Progenitor cell of endocrine pancreas (in vitro differentiated cells): ENCODE data around the gene TMEM120A. TPM values are rescaled to one million over a fixed set of nuclear protein-coding genes. Genes with fewer than 3 reads are reported as not detected.

Experiments used
- DNase-seq: peaks from one replicate; pipeline ENCODE4 v3.0.0; 2021; ENCODE audit warnings: low spot score; ENCODE audit not compliant: unreplicated experiment
- H3K27ac Mint-ChIP-seq: 2 replicates; pipeline ENCODE4 v1.8.0; 2021; ENCODE audit warnings: mild to moderate bottlenecking, moderate library complexity, mixed read lengths
- H3K27me3 Mint-ChIP-seq: 2 replicates; pipeline ENCODE4 v1.8.0; 2021; ENCODE audit warnings: mixed read lengths
- H3K36me3 Mint-ChIP-seq: 2 replicates; pipeline ENCODE4 v1.8.0; 2022; ENCODE audit warnings: mixed read lengths; ENCODE audit not compliant: insufficient read depth
- H3K4me1 Mint-ChIP-seq: 2 replicates; pipeline ENCODE4 v1.8.0; 2021; ENCODE audit warnings: low read depth, mixed read lengths
- H3K4me3 Mint-ChIP-seq: 2 replicates; pipeline ENCODE4 v1.8.0; 2021; ENCODE audit warnings: low read depth, mild to moderate bottlenecking, moderate library complexity, mixed read lengths
- H3K9me3 Mint-ChIP-seq: 2 replicates; pipeline ENCODE4 v1.8.0; 2021; ENCODE audit warnings: low read depth, mixed read lengths
- total RNA-seq: library from RNA; stranded (reverse); gene quantifications from 2 replicates; pipeline ENCODE4 v1.2.1, GENCODE V29; 2021
- TF ChIP-seq, protein P1 (sequence below): fragments of 200-600 bp; sonication (generic); IDR thresholded peaks from one replicate; pipeline ENCODE4 v1.5.0; 2021; ENCODE audit warnings: antibody characterized with exemption, mild to moderate bottlenecking; ENCODE audit not compliant: unreplicated experiment

TMEM120A gene
- total RNA-seq, 1 donor from 2014 or later: 35.7 TPM

DNA sequence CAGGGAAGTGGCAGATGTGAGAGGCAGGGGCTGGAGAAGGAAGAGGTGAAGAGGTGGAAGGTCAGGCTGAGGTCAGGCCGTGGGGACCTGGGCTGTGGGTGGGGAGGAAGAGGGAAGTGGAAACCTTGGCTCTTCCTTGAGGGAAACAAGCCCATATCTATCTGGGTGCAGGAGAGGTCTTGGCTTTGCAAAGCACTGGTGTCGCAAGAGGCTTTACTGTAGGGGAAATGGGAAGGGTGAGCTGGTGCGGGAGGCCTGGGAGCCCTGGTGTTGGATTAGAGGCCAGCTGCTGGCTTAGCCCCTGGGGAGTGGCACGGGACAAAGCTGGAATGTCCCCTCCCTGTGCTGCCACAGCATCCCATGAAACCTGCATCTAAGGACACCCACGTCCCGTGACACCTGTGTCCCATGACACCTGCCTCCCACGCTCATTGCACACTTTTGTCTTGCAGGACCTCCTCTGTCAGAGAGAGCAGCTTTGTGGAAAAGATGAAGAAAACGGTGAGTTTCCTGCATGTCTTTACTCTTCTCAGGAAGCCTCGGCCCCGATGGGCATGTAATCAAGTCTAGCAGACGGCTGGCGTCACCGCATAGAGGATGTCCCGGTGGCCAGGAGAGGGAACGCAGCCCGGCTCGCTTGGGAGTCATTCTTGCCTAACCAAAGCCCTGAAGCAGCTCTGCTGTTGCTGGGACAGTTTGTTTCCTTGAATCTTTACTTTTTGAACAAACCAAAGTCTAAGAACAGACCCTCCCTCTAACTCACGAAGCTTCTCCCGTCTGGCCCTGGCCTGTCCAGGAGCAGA lies 22.2 kb downstream of the TMEM120A start:
- Mint-ChIP-seq H3K27ac (peak overlapping the region; percentile 49), H3K36me3 (peaks cover 9% of the 10 kb centered on the region), H3K27me3 (no peaks in the 10 kb centered on the region), H3K4me1 (peaks cover 11% of the 10 kb centered on the region), H3K4me3 (no peak overlapping the region), H3K9me3 (no peaks in the 10 kb centered on the region)
- TF ChIP-seq, protein P1, sequence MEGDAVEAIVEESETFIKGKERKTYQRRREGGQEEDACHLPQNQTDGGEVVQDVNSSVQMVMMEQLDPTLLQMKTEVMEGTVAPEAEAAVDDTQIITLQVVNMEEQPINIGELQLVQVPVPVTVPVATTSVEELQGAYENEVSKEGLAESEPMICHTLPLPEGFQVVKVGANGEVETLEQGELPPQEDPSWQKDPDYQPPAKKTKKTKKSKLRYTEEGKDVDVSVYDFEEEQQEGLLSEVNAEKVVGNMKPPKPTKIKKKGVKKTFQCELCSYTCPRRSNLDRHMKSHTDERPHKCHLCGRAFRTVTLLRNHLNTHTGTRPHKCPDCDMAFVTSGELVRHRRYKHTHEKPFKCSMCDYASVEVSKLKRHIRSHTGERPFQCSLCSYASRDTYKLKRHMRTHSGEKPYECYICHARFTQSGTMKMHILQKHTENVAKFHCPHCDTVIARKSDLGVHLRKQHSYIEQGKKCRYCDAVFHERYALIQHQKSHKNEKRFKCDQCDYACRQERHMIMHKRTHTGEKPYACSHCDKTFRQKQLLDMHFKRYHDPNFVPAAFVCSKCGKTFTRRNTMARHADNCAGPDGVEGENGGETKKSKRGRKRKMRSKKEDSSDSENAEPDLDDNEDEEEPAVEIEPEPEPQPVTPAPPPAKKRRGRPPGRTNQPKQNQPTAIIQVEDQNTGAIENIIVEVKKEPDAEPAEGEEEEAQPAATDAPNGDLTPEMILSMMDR: peak; percentile 31
- no peak for DNase-seq

DNA sequence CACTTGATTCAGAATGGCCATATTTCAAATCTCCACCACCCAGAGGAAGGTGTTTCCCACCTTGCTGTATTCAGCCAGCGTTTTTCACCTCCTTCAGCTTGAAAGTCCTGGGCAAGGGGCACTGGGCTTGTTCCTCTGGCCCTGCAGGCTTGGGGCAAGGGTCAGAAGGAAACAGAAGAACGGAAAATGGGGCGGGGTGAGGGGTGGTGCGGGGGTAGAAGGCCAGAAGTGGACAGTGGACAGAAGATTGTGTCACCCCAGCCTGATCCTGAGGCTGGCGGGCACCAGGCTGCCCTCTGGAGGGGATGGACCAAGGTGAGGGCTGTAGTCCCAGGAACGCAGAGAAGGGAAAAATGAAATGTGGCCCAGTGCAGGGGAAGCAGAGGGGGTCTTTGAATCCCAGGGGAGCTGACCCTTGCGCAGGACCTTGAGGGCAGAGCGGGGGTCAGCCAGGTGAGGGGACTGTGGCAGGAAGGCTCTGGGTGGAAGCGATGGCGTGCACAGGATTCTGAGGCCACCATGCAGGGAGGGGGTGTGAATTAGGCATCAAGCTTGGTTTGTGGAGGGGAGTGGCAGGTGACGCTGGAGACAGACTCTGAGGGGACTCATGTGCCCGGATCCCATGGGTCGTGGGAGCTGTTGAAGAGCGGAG lies 23.0 kb downstream of the TMEM120A start:
- H3K27me3 Mint-ChIP-seq: no peaks in the 10 kb centered on the region
- no peak overlapping the region for H3K4me3 Mint-ChIP-seq
- TF ChIP-seq, protein P1: no peak
- peak overlapping the region; percentile 45 for H3K27ac Mint-ChIP-seq
- DNase-seq: no peak
- H3K9me3 Mint-ChIP-seq: no peaks in the 10 kb centered on the region
- peaks cover 11% of the 10 kb centered on the region for H3K4me1 Mint-ChIP-seq
- peaks cover 9% of the 10 kb centered on the region for H3K36me3 Mint-ChIP-seq

DNA sequence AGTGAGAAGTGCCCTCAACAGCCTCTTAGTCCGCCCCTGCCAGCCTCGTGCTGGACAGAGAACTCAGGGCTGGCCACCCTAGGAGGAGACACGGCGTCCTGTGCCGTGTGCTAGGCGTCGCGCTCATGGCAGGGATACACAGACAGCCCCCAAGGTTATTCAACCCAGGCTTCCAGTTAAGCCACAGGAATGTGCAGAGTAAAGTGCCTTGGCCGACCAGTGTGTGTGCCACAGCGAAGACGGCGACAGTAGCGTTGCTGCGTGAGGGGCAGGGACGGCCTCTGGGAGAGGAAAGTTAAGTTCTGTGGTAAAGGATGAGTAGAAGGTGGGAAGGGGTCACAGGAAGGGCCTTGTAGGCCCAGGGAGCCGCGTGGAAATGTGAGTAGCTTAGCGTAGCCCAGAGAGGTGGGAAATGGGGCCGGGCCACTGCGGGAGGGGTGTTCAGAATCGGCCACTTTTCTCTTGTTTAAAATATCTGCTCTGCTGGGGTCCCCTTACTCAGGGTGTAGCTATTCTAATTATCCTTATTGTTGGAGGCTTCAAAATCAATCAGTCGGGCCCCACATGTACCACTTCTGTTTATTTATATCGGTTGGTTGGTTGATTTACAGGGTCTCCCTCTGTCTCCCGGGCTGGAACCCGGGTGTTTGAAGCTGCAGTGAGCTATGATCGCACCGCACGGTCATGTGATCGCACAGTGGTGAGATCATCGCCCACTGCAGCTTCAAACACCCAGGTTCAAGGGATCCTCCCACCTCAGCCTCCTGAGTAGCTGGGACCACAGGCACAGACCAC lies 24.5 kb downstream of the TMEM120A start:
- DNase-seq: no peak
- H3K27me3 Mint-ChIP-seq: no peaks in the 10 kb centered on the region
- H3K9me3 Mint-ChIP-seq: no peaks in the 10 kb centered on the region
- no peak overlapping the region for H3K4me3 Mint-ChIP-seq
- TF ChIP-seq, protein P1: no peak
- peak overlapping the region; percentile 77 for H3K27ac Mint-ChIP-seq
- peaks cover 11% of the 10 kb centered on the region for H3K4me1 Mint-ChIP-seq
- H3K36me3 Mint-ChIP-seq: peaks cover 9% of the 10 kb centered on the region

DNA sequence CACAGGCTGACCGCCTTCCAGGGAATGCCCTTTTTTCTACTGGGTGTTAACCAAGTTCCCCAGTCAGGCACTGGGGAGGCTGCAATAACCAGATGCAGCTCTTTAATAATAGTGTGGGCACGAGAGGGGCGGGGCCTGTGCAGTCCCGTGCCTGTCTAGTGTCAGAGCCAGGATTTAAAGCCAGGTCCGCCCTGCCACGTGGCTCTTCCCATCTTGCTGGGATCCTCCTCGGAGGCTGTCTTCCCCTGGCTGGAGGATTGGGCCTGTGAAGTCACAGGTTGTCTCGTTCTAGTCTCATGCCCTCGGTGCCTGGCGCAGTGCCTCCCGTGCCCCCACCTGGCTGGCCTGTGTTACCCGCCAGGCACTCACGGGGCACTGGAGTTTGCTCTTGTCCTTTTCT lies 25.2 kb downstream of the TMEM120A start:
- Mint-ChIP-seq H3K27ac (peak overlapping the region; percentile 77), H3K27me3 (no peaks in the 10 kb centered on the region), H3K9me3 (no peaks in the 10 kb centered on the region), H3K36me3 (peaks cover 7% of the 10 kb centered on the region), H3K4me3 (no peak overlapping the region), H3K4me1 (peaks cover 11% of the 10 kb centered on the region)
- no peak for DNase-seq
- TF ChIP-seq, protein P1: no peak

DNA sequence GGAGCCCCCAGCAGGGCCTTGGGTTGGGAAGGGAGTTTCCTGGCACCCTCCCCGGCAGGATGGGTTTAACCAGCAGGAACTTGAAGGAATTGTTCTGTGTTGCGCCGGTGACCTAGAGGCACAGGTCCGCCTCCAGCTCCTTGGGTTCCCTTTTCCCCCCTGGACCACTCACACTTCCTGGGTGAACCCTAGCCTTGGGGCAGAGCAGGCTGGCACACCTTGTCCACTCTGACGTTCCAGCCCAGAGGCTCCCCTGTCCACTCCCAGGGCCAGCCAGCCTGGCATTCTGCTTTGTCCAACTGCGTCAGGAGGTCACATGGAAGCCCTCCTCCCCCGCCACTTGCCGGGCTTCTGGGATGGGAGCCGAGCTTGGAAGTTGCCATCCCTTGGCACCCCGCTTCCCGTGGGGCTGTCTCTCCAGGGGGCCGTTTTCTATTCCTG lies 25.8 kb downstream of the TMEM120A start:
- H3K9me3 Mint-ChIP-seq: no peaks in the 10 kb centered on the region
- TF ChIP-seq, protein P1: no peak
- no peak overlapping the region for H3K27ac Mint-ChIP-seq
- H3K36me3 Mint-ChIP-seq: peaks cover 3% of the 10 kb centered on the region
- no peak overlapping the region for H3K4me3 Mint-ChIP-seq
- DNase-seq: no peak
- H3K4me1 Mint-ChIP-seq: peaks cover 11% of the 10 kb centered on the region
- H3K27me3 Mint-ChIP-seq: no peaks in the 10 kb centered on the region
